ENCODE measurements around the gene DTNA. TPM values are rescaled to one million over a fixed set of nuclear protein-coding genes. Genes with fewer than 3 reads are reported as not detected.

The DTNA gene
- total RNA-seq, 4 donors from 2014 or later = 6.7 to 30.5 (median 9.5) TPM

GRCh38 chr18:34872066-34872465 is 162.0 kb downstream of the DTNA start:
- H3K4me3 ChIP-seq = no peak overlapping the region
- no peak overlapping the region for H3K27ac ChIP-seq
- TF ChIP-seq CTCF (IDR thresholded peaks at IDR 0.05) (no peak), POLR2A (IDR thresholded peaks at IDR 0.05) (no peak)
- no peak for DNase-seq
- H3K27me3 ChIP-seq = no peaks in the 10 kb centered on the region
- peaks cover 0 to 3% (median 0%) of the 10 kb centered on the region in 4 donors for H3K4me1 ChIP-seq
- no peaks in the 10 kb centered on the region for H3K36me3 ChIP-seq
- H3K9me3 ChIP-seq = no peaks in the 10 kb centered on the region

GRCh38 chr18:34873986-34874580 is 164.0 kb downstream of the DTNA start:
- Histone ChIP-seq H3K9me3 (no peaks in the 10 kb centered on the region), H3K4me3 (no peak overlapping the region), H3K4me1 (no peaks in the 10 kb centered on the region), H3K27me3 (no peaks in the 10 kb centered on the region), H3K27ac (no peak overlapping the region), H3K36me3 (no peaks in the 10 kb centered on the region)
- DNase-seq = no peak
- TF ChIP-seq POLR2A (IDR thresholded peaks at IDR 0.05) (no peak), CTCF (IDR thresholded peaks at IDR 0.05) (no peak)

- no peak for TF ChIP-seq CTCF (IDR thresholded peaks at IDR 0.05)
- TF ChIP-seq POLR2A (IDR thresholded peaks at IDR 0.05) = no peak
- Histone ChIP-seq H3K27me3 (no peaks in the 10 kb centered on the region), H3K36me3 (no peaks in the 10 kb centered on the region), H3K27ac (no peak overlapping the region), H3K4me1 (no peaks in the 10 kb centered on the region), H3K4me3 (no peak overlapping the region), H3K9me3 (no peaks in the 10 kb centered on the region)
- DNase-seq = no peak
Observed at GRCh38 chr18:34875150-34875549, 165.1 kb downstream of the DTNA start.

GRCh38 chr18:34880403-34880802 is 170.3 kb downstream of the DTNA start:
- no peak for DNase-seq
- Histone ChIP-seq H3K36me3 (no peaks in the 10 kb centered on the region), H3K4me1 (no peaks in the 10 kb centered on the region), H3K4me3 (no peak overlapping the region), H3K27ac (peak overlapping the region in 1 of 4 donors; percentile 51), H3K9me3 (no peaks in the 10 kb centered on the region), H3K27me3 (no peaks in the 10 kb centered on the region)
- TF ChIP-seq CTCF (IDR thresholded peaks at IDR 0.05) = no peak
- TF ChIP-seq POLR2A (IDR thresholded peaks at IDR 0.05) = no peak

GRCh38 chr18:34880882-34881834 is 171.1 kb downstream of the DTNA start:
- no peak for DNase-seq
- Histone ChIP-seq H3K36me3 (no peaks in the 10 kb centered on the region), H3K4me3 (no peak overlapping the region), H3K9me3 (no peaks in the 10 kb centered on the region), H3K4me1 (no peaks in the 10 kb centered on the region), H3K27me3 (no peaks in the 10 kb centered on the region), H3K27ac (peak overlapping the region in 1 of 4 donors; percentile 51)
- no peak for TF ChIP-seq POLR2A (IDR thresholded peaks at IDR 0.05)
- TF ChIP-seq CTCF (IDR thresholded peaks at IDR 0.05) = peak in 3 of 6 experiments; percentile 35 to 51 (median 36)

Measured in Peyer's patch (tissue), 4 donors.